HG03565 (cell line): ENCODE data around the gene HTT.

Experiments
- ATAC-seq: cut with Tn5 transposase; IDR thresholded peaks from one replicate; pipeline ENCODE4 v1.9.1; 2021; ENCODE audit warnings: mild to moderate bottlenecking, moderate library complexity; ENCODE audit not compliant: unreplicated experiment

The HTT gene

GRCh38 chr4:3231471-3231870 is 157.0 kb downstream of the HTT start:
- no peak for ATAC-seq

DNA sequence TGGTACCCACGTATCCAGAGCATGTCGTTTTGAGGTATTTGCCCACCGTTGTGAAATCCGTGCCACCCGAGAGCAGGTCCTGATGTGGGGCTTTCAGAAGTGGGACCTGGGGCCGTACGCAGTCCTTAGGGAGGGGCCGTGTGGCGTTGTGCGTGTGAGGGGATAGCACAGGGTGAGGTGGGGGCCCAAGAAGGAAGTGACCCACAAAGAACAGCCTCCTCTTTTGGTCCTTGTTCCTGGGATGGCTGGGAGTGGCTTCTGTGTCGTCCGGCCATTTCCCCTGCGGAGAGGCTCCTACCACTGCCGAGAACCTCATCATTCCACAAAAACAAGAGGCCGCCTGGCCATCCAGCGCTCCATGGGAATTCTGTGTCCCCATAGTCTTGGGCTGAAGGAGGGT is 157.5 kb downstream of the HTT start:
- ATAC-seq = no peak

DNA sequence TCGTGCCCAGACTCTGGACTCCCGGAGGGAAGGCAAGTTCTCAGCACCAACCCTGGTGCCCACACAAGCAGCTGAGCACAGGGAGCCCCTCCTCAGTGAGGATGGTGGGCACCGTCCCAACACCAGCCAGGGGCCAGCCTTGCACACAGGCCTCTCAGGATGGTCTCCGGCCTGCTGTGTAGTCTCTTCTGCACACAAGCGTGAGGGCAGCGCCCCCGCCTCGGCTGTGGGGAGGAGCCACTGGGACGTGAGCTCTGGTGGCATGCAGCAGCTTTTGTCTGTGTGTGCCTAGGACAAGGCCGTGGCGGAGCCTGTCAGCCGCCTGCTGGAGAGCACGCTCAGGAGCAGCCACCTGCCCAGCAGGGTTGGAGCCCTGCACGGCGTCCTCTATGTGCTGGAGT is 158.4 kb downstream of the HTT start:
- no peak for ATAC-seq

GRCh38 chr4:3233391-3234071 is 159.1 kb downstream of the HTT start:
- ATAC-seq = no peak

DNA sequence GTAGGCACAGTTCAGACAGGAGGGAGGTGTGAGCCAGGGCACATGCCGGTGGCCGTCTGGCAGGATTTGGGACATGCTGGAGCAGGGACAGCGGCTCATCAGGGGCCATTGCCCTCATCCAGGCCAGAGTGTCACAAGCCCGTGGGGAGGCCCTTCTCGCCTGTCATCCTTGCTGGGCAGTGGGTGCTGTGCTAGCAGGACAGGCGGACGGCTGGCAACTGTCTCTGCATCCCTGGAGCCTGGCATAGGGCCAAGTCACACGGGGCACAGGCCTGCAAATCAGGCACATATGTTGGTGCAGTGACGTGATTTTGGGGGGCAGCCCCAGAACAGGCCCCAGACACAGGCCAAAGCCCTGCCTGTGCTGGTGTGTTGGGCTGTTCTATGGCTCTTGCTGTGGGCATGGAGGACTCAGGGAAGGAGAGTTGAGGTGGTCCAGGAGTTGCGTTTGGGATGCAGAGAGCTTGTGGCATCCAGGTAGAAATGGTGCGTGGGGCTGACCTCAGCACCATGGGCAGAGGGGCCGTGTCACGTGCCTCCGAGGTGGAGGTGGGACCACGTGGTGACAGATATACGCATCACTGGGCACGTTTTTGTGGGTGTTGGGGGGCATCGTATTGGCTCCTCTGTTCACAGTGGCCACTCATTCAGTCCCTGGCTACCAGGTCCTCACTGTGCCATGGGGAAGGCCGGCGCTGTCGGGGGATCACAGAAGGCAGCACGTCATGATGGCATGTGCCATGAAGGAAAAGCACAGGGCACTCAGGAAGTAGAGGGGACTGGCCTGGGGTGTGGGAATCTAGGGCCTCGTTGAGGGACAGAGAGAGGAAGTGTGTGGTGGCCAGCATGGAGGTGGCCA is 159.9 kb downstream of the HTT start:
- ATAC-seq = no peak

DNA sequence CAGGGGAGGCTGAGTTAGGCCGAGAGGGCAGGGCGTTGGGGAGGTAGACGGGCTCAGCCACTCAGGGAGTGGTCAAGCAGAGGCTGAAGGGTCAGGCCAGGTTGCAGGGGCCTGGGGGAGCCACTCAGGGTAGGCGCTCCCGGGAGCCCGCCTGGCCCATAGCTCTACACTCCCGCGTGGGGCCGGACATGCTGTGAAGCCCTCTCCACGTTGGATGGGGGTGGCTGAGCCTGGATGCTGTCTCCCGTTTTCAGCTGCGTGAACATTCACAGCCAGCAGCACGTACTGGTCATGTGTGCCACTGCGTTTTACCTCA is 160.5 kb downstream of the HTT start:
- no peak for ATAC-seq

DNA sequence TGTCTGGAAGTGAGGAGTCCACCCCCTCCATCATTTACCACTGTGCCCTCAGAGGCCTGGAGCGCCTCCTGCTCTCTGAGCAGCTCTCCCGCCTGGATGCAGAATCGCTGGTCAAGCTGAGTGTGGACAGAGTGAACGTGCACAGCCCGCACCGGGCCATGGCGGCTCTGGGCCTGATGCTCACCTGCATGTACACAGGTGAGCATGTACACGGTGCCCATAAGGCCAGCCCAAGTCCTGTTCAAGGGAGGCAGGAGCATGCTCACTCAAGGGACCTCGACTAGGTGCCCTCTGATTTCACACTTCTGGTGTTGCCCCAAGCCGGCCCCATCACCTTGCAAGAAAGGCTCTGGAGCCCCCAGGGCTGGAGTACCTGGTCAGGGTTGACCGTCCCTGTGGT is 161.1 kb downstream of the HTT start:
- ATAC-seq = no peak

DNA sequence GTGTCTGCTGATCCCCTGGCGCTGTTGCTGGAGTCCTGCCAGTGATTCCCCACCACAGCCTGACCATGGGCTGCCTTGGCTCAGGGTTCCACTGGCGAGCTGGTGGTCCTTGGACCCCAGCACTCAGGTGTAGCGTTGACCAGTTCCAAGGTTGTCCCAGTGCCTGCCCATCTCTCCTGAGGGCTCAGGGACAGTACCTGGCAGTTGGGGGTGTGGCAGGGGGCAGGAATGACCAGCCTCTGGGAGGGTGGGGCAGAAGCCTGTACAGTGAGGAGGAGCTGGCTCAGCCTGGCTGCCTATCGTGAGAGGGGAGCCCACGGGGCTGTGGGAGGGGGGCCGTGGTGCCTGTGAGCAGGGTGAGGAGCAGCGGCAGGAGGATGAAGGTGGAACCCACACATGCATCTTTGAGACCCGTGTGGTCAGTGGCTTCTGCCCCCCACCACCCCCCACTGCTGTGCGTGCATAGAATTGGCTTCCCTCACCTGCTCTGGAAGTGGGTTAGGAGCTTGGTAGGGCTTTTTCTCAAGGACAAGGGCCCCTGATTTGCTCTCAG is 161.9 kb downstream of the HTT start:
- no peak for ATAC-seq

- no peak for ATAC-seq
Observed at GRCh38 chr4:3237266-3237665, 162.8 kb downstream of the HTT start.

DNA sequence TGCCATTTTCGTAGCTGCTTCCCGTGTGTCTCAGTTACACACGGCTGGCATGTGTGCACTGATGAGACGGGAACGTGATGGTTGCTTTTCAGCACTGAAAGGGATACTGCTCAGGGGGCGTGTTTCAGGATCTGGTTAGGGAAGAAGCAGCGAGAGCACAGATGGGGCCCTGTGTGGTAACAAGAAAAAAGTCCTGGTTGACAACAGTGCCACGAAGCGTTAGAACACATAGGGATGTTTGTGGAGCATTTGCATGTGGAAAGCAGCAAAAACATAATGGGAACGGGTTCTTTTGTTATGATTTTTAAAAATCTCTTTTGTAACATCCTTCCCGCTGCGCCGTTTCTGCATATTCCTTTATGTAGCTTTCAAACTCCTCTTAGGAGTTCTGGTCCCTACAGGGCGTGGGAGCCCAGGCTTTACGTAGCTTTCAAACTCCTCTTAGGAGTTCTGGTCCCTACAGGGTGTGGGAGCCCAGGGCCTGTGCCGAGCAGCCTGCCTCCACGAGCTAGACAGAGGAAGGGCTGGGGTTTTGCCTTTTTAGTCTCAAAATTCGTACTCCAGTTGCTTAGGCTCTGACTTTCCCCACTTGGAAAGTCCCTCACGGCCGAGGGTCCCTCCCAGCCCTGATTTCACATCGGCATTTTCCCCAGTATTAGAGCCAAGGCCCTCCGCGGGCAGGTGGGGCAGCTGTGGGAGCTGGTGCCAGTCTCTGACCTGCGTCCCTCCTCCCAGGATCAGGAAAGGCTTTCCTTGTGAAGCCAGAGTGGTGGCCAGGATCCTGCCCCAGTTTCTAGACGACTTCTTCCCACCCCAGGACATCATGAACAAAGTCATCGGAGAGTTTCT is 163.5 kb downstream of the HTT start:
- ATAC-seq = no peak

DNA sequence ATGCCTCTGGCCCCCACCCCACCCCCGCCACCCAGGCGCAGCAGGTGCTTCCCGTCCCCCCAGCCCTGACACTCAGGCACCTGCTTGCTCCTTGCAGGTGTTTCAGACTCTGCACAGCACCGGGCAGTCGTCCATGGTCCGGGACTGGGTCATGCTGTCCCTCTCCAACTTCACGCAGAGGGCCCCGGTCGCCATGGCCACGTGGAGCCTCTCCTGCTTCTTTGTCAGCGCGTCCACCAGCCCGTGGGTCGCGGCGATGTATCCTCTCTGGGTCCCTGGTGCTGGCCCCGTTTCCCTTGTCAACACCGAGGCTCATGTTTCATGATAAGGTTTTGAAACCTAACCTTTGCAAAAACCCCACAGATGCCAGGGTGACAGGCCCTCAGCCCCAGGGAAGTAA is 164.2 kb downstream of the HTT start:
- no peak for ATAC-seq

DNA sequence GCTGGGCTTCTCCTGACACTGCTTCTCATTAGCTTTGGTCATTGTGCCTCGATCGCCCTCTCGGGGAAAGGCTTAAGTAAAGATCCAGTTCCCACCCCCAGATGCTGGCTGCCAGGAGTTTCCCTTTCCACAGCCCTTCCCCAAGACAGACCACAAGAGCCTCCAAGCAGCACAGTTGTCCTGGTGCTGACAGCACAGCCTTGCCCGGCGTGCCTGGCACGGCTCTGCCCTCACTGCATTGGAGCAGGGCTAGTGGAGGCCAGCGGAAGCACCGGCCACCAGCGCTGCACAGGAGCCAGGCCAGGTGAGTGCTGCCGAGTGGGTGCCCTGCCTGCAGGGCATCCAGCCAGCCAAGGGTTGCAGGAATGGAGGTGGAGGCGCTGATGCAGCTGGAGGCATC is 164.8 kb downstream of the HTT start:
- no peak for ATAC-seq

DNA sequence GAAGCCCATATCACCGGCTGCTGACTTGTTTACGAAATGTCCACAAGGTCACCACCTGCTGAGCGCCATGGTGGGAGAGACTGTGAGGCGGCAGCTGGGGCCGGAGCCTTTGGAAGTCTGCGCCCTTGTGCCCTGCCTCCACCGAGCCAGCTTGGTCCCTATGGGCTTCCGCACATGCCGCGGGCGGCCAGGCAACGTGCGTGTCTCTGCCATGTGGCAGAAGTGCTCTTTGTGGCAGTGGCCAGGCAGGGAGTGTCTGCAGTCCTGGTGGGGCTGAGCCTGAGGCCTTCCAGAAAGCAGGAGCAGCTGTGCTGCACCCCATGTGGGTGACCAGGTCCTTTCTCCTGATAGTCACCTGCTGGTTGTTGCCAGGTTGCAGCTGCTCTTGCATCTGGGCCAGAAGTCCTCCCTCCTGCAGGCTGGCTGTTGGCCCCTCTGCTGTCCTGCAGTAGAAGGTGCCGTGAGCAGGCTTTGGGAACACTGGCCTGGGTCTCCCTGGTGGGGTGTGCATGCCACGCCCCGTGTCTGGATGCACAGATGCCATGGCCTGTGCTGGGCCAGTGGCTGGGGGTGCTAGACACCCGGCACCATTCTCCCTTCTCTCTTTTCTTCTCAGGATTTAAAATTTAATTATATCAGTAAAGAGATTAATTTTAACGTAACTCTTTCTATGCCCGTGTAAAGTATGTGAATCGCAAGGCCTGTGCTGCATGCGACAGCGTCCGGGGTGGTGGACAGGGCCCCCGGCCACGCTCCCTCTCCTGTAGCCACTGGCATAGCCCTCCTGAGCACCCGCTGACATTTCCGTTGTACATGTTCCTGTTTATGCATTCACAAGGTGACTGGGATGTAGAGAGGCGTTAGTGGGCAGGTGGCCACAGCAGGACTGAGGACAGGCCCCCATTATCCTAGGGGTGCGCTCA is 165.8 kb downstream of the HTT start:
- no peak for ATAC-seq

GRCh38 chr4:3240936-3241522 is 166.5 kb downstream of the HTT start:
- no peak for ATAC-seq

DNA sequence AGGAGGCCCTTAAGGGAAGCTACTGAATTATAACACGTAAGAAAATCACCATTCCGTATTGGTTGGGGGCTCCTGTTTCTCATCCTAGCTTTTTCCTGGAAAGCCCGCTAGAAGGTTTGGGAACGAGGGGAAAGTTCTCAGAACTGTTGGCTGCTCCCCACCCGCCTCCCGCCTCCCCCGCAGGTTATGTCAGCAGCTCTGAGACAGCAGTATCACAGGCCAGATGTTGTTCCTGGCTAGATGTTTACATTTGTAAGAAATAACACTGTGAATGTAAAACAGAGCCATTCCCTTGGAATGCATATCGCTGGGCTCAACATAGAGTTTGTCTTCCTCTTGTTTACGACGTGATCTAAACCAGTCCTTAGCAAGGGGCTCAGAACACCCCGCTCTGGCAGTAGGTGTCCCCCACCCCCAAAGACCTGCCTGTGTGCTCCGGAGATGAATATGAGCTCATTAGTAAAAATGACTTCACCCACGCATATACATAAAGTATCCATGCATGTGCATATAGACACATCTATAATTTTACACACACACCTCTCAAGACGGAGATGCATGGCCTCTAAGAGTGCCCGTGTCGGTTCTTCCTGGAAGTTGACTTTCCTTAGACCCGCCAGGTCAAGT is 167.5 kb downstream of the HTT start:
- no peak for ATAC-seq

- ATAC-seq = no peak
Observed at GRCh38 chr4:3243136-3243780, 168.8 kb downstream of the HTT start.

- no peak for ATAC-seq
Observed at GRCh38 chr4:3244002-3244401, 169.5 kb downstream of the HTT start.

DNA sequence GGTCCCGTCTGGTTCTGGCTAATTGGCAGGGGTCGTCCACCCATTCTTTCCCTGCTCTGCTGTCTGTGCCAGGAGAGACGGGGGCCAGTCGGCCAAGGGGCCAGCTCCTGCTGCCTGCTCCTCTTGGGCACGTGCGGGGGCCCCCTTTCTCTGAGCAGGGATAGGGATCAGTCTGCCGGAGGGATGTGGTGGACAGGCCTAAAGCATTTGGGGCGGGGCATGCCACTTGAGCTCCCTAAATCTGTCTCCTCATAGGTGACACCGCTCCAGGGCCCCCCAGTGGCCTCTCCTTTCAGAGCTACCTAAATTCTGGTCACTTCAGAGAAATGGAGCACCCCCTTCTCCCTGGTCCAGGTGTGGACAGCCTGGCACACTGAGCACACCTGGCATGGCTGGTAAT is 170.3 kb downstream of the HTT start:
- no peak for ATAC-seq

DNA sequence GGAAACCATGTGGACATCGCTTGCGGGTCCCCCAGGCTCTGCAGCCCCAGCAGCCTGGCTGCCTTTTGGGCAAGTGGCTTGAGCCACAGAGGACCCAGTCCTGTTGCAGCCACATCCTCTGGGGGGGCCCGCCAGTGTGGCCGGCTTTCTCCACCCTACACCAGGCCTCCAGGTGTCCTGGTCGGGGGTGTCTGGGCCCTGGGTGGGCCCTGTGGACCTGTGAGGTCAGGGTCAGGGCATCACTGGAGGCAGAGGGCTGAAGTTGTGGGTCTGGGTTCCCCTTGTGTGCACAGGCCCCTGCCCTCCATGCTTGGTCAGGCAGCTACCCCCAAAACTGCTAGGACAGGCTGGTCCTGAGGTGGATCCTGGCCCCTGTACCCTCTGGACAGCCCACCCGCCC is 171.2 kb downstream of the HTT start:
- ATAC-seq = no peak
